Hematopoietic multipotent progenitor cell treated with erythropoietin and hydrocortisone succinate and interleukin-3 and kit ligand, for 4 days (in vitro differentiated cells): ENCODE results near the gene SMARCC2.

Experiments used
- DNase-seq: peaks from one replicate; pipeline ENCODE4 v3.0.0-alpha.2; 2015

SMARCC2 gene

GRCh38 chr12:56146492-56147460 lies 42.5 kb downstream of the SMARCC2 start:
- no peak for DNase-seq

GRCh38 chr12:56145217-56145616 lies 44.1 kb downstream of the SMARCC2 start:
- DNase-seq: no peak

GRCh38 chr12:56143870-56144269 lies 45.4 kb downstream of the SMARCC2 start:
- no peak for DNase-seq

- no peak for DNase-seq
These were observed 46.1 kb downstream of the SMARCC2 start for GRCh38 chr12:56143217-56143616.

GRCh38 chr12:56141946-56142784 lies 47.1 kb downstream of the SMARCC2 start:
- no peak for DNase-seq

GRCh38 chr12:56137853-56138571 lies 51.3 kb downstream of the SMARCC2 start:
- DNase-seq: no peak

- no peak for DNase-seq
These were observed 54.4 kb downstream of the SMARCC2 start for GRCh38 chr12:56134897-56135296.

- no peak for DNase-seq
These were observed 58.4 kb downstream of the SMARCC2 start for GRCh38 chr12:56130876-56131275.

GRCh38 chr12:56129942-56130495 lies 59.3 kb downstream of the SMARCC2 start:
- DNase-seq: no peak

GRCh38 chr12:56129206-56129941 lies 59.9 kb downstream of the SMARCC2 start:
- peak; percentile 95 for DNase-seq

GRCh38 chr12:56128670-56129205 lies 60.5 kb downstream of the SMARCC2 start:
- DNase-seq: peak; percentile 44

- peak; percentile 100 for DNase-seq
These were observed 61.2 kb downstream of the SMARCC2 start, which contains the start of gene ESYT1 for GRCh38 chr12:56127888-56128669. Gene ESYT1, plus strand, starts transcription at chr12:56128267. Its CDS starts 53 bp downstream, at chr12:56128320.

- no peak for DNase-seq
These were observed 61.8 kb downstream of the SMARCC2 start for GRCh38 chr12:56127485-56127887.

GRCh38 chr12:56126732-56127239 lies 62.5 kb downstream of the SMARCC2 start:
- DNase-seq: peak; percentile 90

GRCh38 chr12:56124133-56124532 lies 65.2 kb downstream of the SMARCC2 start:
- DNase-seq: no peak

- DNase-seq: no peak
These were observed 66.6 kb downstream of the SMARCC2 start for GRCh38 chr12:56122637-56123036.

GRCh38 chr12:56121204-56121870 lies 67.9 kb downstream of the SMARCC2 start:
- DNase-seq: no peak

- DNase-seq: no peak
These were observed 69.0 kb downstream of the SMARCC2 start for GRCh38 chr12:56120158-56120846.

- peak; percentile 94 for DNase-seq
These were observed 69.9 kb downstream of the SMARCC2 start for GRCh38 chr12:56119361-56119796.
